SK-N-MC (cell line): ENCODE data around the gene RAB15.

Experiments used
- EZH2 ChIP-seq: fragments of 200-600 bp; sonication (generic); IDR thresholded peaks from one replicate; pipeline ENCODE4 v1.6.1; 2017; ENCODE audit warnings: antibody characterized with exemption
- POLR2AphosphoS5 ChIP-seq: IDR thresholded peaks from 2 replicates; pipeline ENCODE4 v1.6.1; 2012; ENCODE audit warnings: mild to moderate bottlenecking, low read depth, low read length, borderline replicate concordance

DNA sequence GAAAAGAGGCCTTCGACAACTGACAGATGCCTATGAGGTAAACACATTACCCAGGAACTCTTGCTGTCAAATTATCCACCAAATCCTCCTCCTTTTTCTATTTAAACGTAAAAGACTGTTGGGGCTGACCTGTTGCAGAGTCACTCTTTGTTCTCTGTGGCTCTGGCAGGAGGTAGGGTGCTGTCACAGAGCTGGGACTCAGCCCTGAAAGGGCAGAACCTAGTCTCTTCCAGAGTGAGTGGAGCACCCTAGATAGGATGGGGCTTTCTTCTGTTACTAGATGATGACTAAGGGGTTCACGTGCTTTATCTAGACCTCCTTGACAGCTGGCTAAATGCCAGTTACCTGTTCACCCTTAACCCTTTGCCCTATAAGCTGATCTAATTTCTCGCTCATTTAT, 40.2 kb upstream of the RAB15 start:
- TF ChIP-seq EZH2 = no peak
- TF ChIP-seq POLR2AphosphoS5 = no peak
